T-cell (primary cell): ENCODE results near the gene NAV2. TPM values are rescaled to one million over a fixed set of nuclear protein-coding genes. Genes with fewer than 3 reads are reported as not detected.
A peak's percentile ranks its signal among the peaks of the same experiment; 100 is the strongest.

Source experiments
- ATAC-seq, 4 experiments: fragments of 200-7000 bp in 3 of 4; fragments of 150-1000 bp in 1 of 4; cut with Tn5 transposase; replicated peaks in 1 of 4; 1 replicate in 3 of 4; 2 replicates in 1 of 4; pipeline ENCODE4 v1.10.0; 2021; ENCODE audit warnings: moderate library complexity in 3 of 4, mild to moderate bottlenecking in 2 of 4, moderate number of reproducible peaks in 1 of 4
- CTCF ChIA-PET, 2 donors: fragments of 300-600 bp; sonication (Branson Sonifier 250); formaldehyde crosslinking; loops; one replicate each; lab custom pipeline; 2022; ENCODE audit warnings: antibody characterized with exemption in 2 of 2; lab: Charles Lee
- POLR2A ChIA-PET, 2 donors: fragments of 300-600 bp; sonication (Branson Sonifier 250); formaldehyde crosslinking; loops; one replicate each; lab custom pipeline; 2022; ENCODE audit warnings: antibody characterized with exemption in 2 of 2; lab: Charles Lee
- DNase-seq, 35 experiments: peaks; one replicate each; pipeline versions ENCODE4 v3.0.0 to v3.0.0-alpha.2; 2013 to 2023
- H3K27ac ChIP-seq: one replicate; pipeline ENCODE4 v1.5.1; 2013; ENCODE audit warnings: low read length
- H3K27me3 ChIP-seq, 2 experiments: replicated peaks in 1 of 2; 1 replicate in 1 of 2; 2 replicates in 1 of 2; pipeline versions ENCODE4 v1.6.1 to v1.7.0; 2013; ENCODE audit warnings: low read length in 1 of 2, mixed read lengths in 1 of 2; ENCODE audit not compliant: control insufficient read depth in 2 of 2, insufficient read depth in 2 of 2; ENCODE audit errors: extremely low read depth in 1 of 2
- H3K36me3 ChIP-seq, 2 donors: 1 replicate in 1 of 2; 2 replicates in 1 of 2; pipeline versions ENCODE4 v1.6.1 to v1.7.0; 2013; ENCODE audit warnings: low read length in 1 of 2; ENCODE audit not compliant: control insufficient read depth in 2 of 2, insufficient read depth in 1 of 2; ENCODE audit errors: extremely low read depth in 1 of 2
- H3K4me1 ChIP-seq, 2 experiments: 1 replicate in 1 of 2; 2 replicates in 1 of 2; pipeline versions ENCODE4 v1.6.1 to v1.7.0; 2013; ENCODE audit warnings: low read length in 2 of 2, mixed read lengths in 1 of 2; ENCODE audit not compliant: insufficient read depth in 2 of 2, control insufficient read depth in 1 of 2; ENCODE audit errors: extremely low read depth in 1 of 2
- H3K4me3 ChIP-seq, 2 donors: 1 replicate in 1 of 2; 2 replicates in 1 of 2; pipeline versions ENCODE4 v1.5.1 to v1.7.0; 2013; ENCODE audit warnings: mild to moderate bottlenecking in 2 of 2, low read length in 1 of 2, moderate library complexity in 1 of 2; ENCODE audit not compliant: control insufficient read depth in 1 of 2; ENCODE audit errors: extremely low read depth in 1 of 2
- H3K9me3 ChIP-seq: 2 replicates; pipeline ENCODE4 v1.7.0; 2013
- H3K27ac Mint-ChIP-seq, 2 donors: one replicate each; pipeline ENCODE4 v1.8.0; 2020 to 2021; ENCODE audit warnings: mild to moderate bottlenecking in 2 of 2, mixed read lengths in 2 of 2
- H3K27me3 Mint-ChIP-seq, 2 donors: one replicate each; pipeline ENCODE4 v1.8.0; 2021 to 2022; ENCODE audit warnings: mixed read lengths in 2 of 2
- H3K36me3 Mint-ChIP-seq: one replicate; pipeline ENCODE4 v1.8.0; 2021; ENCODE audit warnings: mixed read lengths
- H3K4me1 Mint-ChIP-seq, 3 donors: one replicate each; pipeline ENCODE4 v1.8.0; 2020 to 2022; ENCODE audit warnings: mixed read lengths in 3 of 3, mild to moderate bottlenecking in 1 of 3
- H3K4me3 Mint-ChIP-seq, 3 donors: one replicate each; pipeline ENCODE4 v1.8.0; 2020 to 2022; ENCODE audit warnings: mild to moderate bottlenecking in 3 of 3, mixed read lengths in 3 of 3, moderate library complexity in 3 of 3
- H3K9me3 Mint-ChIP-seq, 3 donors: one replicate each; pipeline ENCODE4 v1.8.0; 2020 to 2022; ENCODE audit warnings: mixed read lengths in 3 of 3
- WGBS: methylation state at CpG from one replicate; pipeline ENCODE4 v1.1.5; 2013; ENCODE audit warnings: missing lambda C conversion rate; ENCODE audit not compliant: insufficient coverage; 5-methylcytosine and 5-hydroxymethylcytosine counted together
- total RNA-seq, 35 experiments: library from RNA in 6 of 35; stranded (reverse) in 6 of 35; fragments of 120-200 nt in 1 of 35; gene quantifications; one replicate each; pipeline versions ENCODE4 v1.2.1 to v1.2.4 and lab custom pipeline; 2013 to 2026

The NAV2 gene
- total RNA-seq, 5 donors from 2014 or later (not counting 1 experiment from before 2014, with no cell fraction given), result 0.55 to 3.0 (median 1.8) TPM

DNA sequence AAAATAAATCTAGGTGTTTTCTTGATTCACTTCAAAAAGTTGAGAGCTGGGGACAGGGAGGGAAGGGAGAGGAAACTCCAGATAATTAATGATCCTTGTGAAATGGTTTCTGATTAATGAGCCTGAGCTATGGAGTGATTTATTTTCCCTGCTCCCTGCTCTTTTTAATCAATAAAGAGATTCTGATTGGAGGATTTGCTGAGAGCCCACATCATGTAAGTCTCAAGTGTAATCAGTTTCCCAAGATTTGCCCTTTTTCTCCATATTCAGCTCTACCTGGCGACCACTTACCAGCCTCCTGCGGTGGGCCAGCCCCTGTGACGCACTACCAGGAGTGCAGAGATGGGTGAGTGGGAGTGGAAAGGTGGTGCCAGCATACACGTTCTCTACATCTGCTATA is 114.0 kb downstream of the NAV2 start:
- Mint-ChIP-seq H3K27ac (no peak overlapping the region), H3K9me3 (no peaks in the 10 kb centered on the region), H3K36me3 (no peaks in the 10 kb centered on the region), H3K4me1 (no peaks in the 10 kb centered on the region), H3K27me3 (peaks cover 0 to 3% of the 10 kb centered on the region in 2 donors), H3K4me3 (no peak overlapping the region)
- Histone ChIP-seq H3K4me3 (no peak overlapping the region), H3K4me1 (no peaks in the 10 kb centered on the region), H3K36me3 (no peaks in the 10 kb centered on the region), H3K27ac (no peak overlapping the region), H3K9me3 (no peaks in the 10 kb centered on the region), H3K27me3 (no peaks in the 10 kb centered on the region)
- DNase-seq (no peak), ATAC-seq (no peak)
- ChIA-PET CTCF (no interaction called here), POLR2A (no interaction called here)
- WGBS, result no CpG with 5 or more reads among the region's 4 CpGs

DNA sequence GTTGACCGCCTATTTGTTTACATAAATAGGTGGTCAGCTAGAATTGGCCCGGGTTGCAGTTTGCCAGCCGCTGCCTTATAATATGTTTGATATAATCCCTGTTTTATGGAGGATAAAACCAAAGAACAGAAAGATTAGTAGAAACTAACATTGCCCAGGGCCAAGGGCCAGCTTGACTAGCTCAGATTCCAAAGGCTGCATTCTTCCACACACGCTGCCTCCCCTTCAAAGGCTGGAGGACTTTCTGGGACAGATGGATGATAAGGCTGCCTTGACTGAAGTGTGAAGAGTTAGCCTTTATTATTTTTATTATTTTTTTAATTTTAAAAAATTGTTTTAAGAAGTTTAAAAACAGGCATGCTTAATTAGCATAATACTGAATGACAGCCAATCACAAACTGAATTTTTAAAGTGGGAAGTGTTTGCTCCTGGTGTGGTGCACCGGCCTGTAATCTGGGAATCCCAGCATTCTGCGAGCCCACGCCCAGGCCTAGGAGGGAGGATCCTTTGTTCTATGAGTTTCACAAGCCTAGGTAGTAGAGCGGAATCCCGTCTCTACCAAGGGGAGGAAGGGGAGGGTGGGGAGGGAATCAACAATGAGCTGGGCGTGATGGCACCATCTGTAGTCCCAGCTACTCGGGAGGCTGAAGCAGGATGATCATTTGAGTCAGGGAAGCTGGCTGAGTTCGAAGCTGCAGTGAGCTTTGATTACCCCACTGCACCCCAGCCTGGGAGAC is 114.9 kb downstream of the NAV2 start:
- POLR2A ChIA-PET, result no interaction called here
- ATAC-seq (no peak), DNase-seq (peak in 1 of 35 experiments; percentile 4)
- H3K4me1 Mint-ChIP-seq, result no peaks in the 10 kb centered on the region
- 87% methylated on average over 6 of the region's 12 CpGs for WGBS
- H3K9me3 Mint-ChIP-seq, result no peaks in the 10 kb centered on the region
- H3K4me3 ChIP-seq, result no peak overlapping the region
- no peak overlapping the region for H3K27ac Mint-ChIP-seq
- no peaks in the 10 kb centered on the region for H3K9me3 ChIP-seq
- H3K36me3 Mint-ChIP-seq, result no peaks in the 10 kb centered on the region
- no peaks in the 10 kb centered on the region for H3K27me3 ChIP-seq
- H3K4me3 Mint-ChIP-seq, result peak overlapping the region in 1 of 3 donors; percentile 14
- peaks cover 0 to 3% of the 10 kb centered on the region in 2 donors for H3K27me3 Mint-ChIP-seq
- H3K36me3 ChIP-seq, result no peaks in the 10 kb centered on the region
- CTCF ChIA-PET, result no interaction called here
- H3K27ac ChIP-seq, result no peak overlapping the region
- no peaks in the 10 kb centered on the region for H3K4me1 ChIP-seq

DNA sequence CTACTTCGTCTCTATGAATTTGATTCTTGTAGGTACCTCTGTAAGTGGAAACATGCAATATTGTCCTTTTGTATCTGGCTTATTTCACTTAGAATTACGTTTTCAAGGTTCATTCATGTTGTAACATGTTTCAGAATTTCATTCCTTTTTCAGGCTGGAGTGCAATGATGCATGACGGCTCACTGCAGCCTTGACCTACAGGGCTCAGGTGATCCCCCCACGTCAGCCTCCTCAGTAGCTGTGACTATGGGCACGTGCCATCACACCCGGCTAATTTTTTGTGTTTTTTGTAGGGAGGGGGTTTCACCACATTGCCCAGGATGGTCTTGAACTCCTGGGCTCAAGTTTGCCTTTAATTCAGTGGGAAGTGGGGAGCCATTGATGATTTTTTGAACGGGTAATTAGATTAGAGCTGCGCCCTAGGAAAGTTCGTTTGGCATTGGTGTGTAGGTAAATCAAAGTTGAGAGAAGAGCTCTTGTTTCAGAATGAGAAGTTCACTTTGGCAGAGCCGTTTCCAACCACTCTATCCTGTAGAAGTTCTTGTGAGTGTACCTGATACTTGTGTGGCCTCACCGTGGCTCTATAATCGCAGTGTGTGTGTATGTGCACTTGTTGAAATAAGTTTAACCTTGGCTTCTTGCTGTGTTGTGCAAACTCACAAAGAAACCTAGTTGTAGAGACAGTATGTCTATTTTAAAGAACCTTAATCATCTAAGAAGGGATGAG is 115.9 kb downstream of the NAV2 start:
- no peak overlapping the region for H3K27ac Mint-ChIP-seq
- H3K36me3 Mint-ChIP-seq, result no peaks in the 10 kb centered on the region
- H3K27ac ChIP-seq, result no peak overlapping the region
- no peaks in the 10 kb centered on the region for H3K36me3 ChIP-seq
- WGBS, result 70% methylated on average over 8 of the region's 12 CpGs
- DNase-seq (no peak), ATAC-seq (no peak)
- no peaks in the 10 kb centered on the region for H3K9me3 ChIP-seq
- no peaks in the 10 kb centered on the region for H3K4me1 ChIP-seq
- peaks cover 0 to 2% (median 0%) of the 10 kb centered on the region in 3 donors for H3K9me3 Mint-ChIP-seq
- H3K4me1 Mint-ChIP-seq, result no peaks in the 10 kb centered on the region
- H3K4me3 ChIP-seq, result no peak overlapping the region
- H3K27me3 Mint-ChIP-seq, result peaks cover 0 to 2% of the 10 kb centered on the region in 2 donors
- no peak overlapping the region for H3K4me3 Mint-ChIP-seq
- CTCF ChIA-PET, result no interaction called here
- POLR2A ChIA-PET, result no interaction called here
- no peaks in the 10 kb centered on the region for H3K27me3 ChIP-seq

DNA sequence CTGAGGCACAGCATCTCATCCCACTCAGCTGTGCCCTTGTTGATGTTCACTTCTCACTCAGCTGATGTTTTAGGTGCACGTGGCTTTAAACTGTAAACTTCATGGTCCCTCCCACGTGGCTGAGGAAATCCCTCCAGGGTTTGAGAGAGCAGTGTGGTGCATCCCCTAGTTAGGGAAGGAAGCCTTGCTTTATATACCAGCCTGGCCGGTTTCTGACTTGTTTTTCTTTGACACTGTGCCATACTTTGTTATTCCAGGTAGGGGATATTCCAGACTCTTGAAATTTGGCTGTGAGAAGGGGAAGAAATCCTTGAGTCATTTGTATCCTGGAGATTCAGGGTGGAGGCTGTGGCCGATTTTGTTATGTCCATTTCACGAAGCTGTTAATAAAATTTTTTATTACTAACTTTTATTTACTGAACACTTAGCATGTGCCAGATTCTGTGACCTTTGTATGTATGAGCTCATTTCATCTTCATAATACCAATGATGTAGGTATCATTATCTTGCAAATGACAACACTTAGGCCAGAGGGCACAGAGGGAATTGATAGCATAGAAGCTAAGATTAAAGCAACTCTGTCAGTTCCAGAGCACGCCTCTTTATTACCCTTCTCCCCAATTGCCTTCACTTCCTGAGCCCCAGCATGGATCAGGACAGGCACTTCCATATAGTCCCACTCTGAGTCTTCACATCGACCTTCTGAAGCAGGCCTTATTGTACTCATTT is 116.6 kb downstream of the NAV2 start:
- Histone ChIP-seq H3K9me3 (no peaks in the 10 kb centered on the region), H3K36me3 (no peaks in the 10 kb centered on the region), H3K4me3 (no peak overlapping the region), H3K27me3 (no peaks in the 10 kb centered on the region), H3K27ac (no peak overlapping the region), H3K4me1 (no peaks in the 10 kb centered on the region)
- H3K27ac Mint-ChIP-seq, result no peak overlapping the region
- no peak for DNase-seq
- no peak overlapping the region for H3K4me3 Mint-ChIP-seq
- ChIA-PET CTCF (no interaction called here), POLR2A (no interaction called here)
- peaks cover 0 to 3% of the 10 kb centered on the region in 2 donors for H3K27me3 Mint-ChIP-seq
- 51% methylated on average over 4 of the region's 7 CpGs for WGBS
- H3K36me3 Mint-ChIP-seq, result no peaks in the 10 kb centered on the region
- ATAC-seq, result no peak
- H3K4me1 Mint-ChIP-seq, result no peaks in the 10 kb centered on the region
- peaks cover 0 to 9% (median 5%) of the 10 kb centered on the region in 3 donors for H3K9me3 Mint-ChIP-seq

DNA sequence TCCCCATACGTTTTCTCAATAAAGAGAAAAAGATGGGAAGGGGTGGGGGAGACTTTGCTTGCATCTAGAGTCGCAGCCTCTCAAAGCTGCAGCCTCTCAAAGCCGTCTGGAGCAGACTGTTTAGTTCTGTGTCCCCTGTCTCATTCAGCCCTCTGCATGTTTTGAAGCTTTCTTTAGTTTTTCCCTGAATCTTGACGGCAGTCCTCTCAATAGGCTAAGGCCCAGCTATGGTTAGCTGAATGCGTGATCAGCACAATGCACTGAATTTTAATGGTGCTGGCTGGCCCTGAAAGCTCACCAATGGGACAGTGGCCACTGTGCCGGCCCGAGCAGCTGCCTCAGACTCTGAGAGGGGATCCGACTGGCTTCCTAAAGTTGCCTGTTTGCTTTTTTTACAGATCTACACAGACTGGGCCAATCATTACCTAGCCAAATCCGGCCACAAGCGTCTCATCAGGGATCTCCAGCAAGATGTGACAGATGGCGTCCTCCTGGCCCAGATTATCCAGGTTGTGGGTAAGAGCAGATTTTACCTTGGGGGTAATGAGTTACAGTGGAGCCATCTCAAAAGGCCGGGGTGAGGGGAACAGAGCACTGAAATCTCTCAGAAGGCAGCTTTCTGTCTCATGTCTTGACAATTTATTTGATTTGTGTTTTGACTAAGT is 119.6 kb downstream of the NAV2 start:
- DNase-seq, result no peak
- Histone ChIP-seq H3K27ac (no peak overlapping the region), H3K9me3 (no peaks in the 10 kb centered on the region), H3K4me1 (no peaks in the 10 kb centered on the region), H3K36me3 (no peaks in the 10 kb centered on the region), H3K4me3 (no peak overlapping the region), H3K27me3 (no peaks in the 10 kb centered on the region)
- Mint-ChIP-seq H3K4me3 (no peak overlapping the region), H3K36me3 (no peaks in the 10 kb centered on the region), H3K27ac (no peak overlapping the region), H3K27me3 (peaks cover 0 to 3% of the 10 kb centered on the region in 2 donors), H3K4me1 (no peaks in the 10 kb centered on the region), H3K9me3 (peaks cover 0 to 9% (median 5%) of the 10 kb centered on the region in 3 donors)
- no peak for ATAC-seq
- ChIA-PET CTCF (no interaction called here), POLR2A (no interaction called here)
- WGBS, result 69% methylated on average over 8 of the region's 12 CpGs

DNA sequence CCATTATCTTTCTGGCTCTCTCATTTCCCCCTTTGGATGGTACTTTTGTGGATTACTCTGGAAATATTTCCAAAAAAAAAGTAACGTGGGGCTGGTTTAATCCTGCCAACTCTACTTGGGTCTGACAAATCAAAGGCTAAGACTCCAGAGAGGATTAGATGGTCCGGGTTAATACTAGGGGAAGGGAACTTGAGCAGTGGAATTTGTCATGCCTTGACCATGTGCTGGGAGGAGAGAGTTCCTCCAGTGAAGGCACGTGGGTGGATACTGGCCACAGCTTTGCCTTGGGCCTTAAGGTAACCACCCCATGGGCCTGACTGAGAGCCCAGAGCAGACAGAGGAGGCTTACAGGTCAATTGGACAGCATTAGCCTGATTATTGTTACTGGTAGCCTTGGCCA is 120.3 kb downstream of the NAV2 start:
- ChIA-PET POLR2A (no interaction called here), CTCF (no interaction called here)
- Histone ChIP-seq H3K36me3 (no peaks in the 10 kb centered on the region), H3K9me3 (no peaks in the 10 kb centered on the region), H3K4me1 (no peaks in the 10 kb centered on the region), H3K27me3 (no peaks in the 10 kb centered on the region), H3K27ac (no peak overlapping the region), H3K4me3 (no peak overlapping the region)
- ATAC-seq (no peak), DNase-seq (no peak)
- WGBS, result 66% methylated on average over 3 of the region's 3 CpGs
- H3K27ac Mint-ChIP-seq, result no peak overlapping the region
- H3K4me3 Mint-ChIP-seq, result no peak overlapping the region
- H3K4me1 Mint-ChIP-seq, result no peaks in the 10 kb centered on the region
- H3K27me3 Mint-ChIP-seq, result peaks cover 0 to 3% of the 10 kb centered on the region in 2 donors
- H3K36me3 Mint-ChIP-seq, result no peaks in the 10 kb centered on the region
- H3K9me3 Mint-ChIP-seq, result peaks cover 0 to 9% (median 5%) of the 10 kb centered on the region in 3 donors
